Effector memory CD4-positive, alpha-beta T cell (primary cell): ENCODE data around the gene KDM2A.

Experiments used
- DNase-seq, 3 donors: peaks; one replicate each; pipeline ENCODE4 v3.0.0-alpha.2; 2020
- H3K27ac ChIP-seq: 2 replicates; pipeline ENCODE4 v1.7.0; 2013; ENCODE audit warnings: mild to moderate bottlenecking, low read length, moderate library complexity; ENCODE audit not compliant: insufficient read depth, poor library complexity, severe bottlenecking
- H3K27me3 ChIP-seq: replicated peaks from 2 replicates; pipeline ENCODE4 v1.7.0; 2013; ENCODE audit warnings: mild to moderate bottlenecking, low read length; ENCODE audit not compliant: insufficient read depth, control insufficient read depth, poor library complexity, severe bottlenecking
- H3K36me3 ChIP-seq: 2 replicates; pipeline ENCODE4 v1.7.0; 2013; ENCODE audit warnings: mild to moderate bottlenecking, low read length, moderate library complexity; ENCODE audit not compliant: control insufficient read depth, insufficient read depth
- H3K4me1 ChIP-seq: 2 replicates; pipeline ENCODE4 v1.7.0; 2013; ENCODE audit warnings: low read length, mild to moderate bottlenecking; ENCODE audit not compliant: control insufficient read depth, insufficient read depth, poor library complexity, severe bottlenecking
- H3K4me3 ChIP-seq: 2 replicates; pipeline ENCODE4 v1.7.0; 2013; ENCODE audit warnings: low read length, low read depth, mild to moderate bottlenecking; ENCODE audit not compliant: insufficient read depth, poor library complexity, severe bottlenecking
- H3K9me3 ChIP-seq: 2 replicates; pipeline ENCODE4 v1.7.0; 2013; ENCODE audit warnings: mild to moderate bottlenecking, low read length, moderate library complexity; ENCODE audit not compliant: control insufficient read depth

KDM2A gene

GRCh38 chr11:67282876-67283371 is 163.9 kb downstream of the KDM2A start:
- Histone ChIP-seq H3K4me3 (no peak overlapping the region), H3K4me1 (peaks cover 74% of the 10 kb centered on the region), H3K27ac (peak overlapping the region; percentile 61), H3K9me3 (no peaks in the 10 kb centered on the region), H3K36me3 (peaks cover 87% of the 10 kb centered on the region), H3K27me3 (no peaks in the 10 kb centered on the region)
- no peak for DNase-seq

DNA sequence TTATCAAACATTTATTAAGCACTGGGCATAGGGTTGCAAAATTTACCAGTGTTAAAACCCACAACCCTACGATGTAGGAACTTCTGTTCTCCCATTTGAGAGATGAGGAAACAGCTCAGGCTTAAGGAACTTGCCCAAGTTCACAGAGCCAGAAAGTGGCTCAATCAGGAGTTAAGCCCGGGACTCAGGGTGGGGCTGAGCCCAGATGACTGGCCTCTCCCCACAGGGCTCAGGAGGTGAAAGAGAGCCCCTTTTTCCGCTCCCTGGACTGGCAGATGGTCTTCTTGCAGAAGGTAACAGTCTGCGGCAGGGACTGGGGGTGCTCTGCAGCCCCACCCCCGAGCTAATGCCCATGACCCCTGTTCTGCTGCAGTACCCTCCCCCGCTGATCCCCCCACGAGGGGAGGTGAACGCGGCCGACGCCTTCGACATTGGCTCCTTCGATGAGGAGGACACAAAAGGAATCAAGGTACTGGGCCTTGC is 164.5 kb downstream of the KDM2A start:
- DNase-seq = no peak
- H3K4me1 ChIP-seq = peaks cover 74% of the 10 kb centered on the region
- H3K27me3 ChIP-seq = no peaks in the 10 kb centered on the region
- H3K36me3 ChIP-seq = peaks cover 81% of the 10 kb centered on the region
- H3K4me3 ChIP-seq = no peak overlapping the region
- peak overlapping the region; percentile 61 for H3K27ac ChIP-seq
- no peaks in the 10 kb centered on the region for H3K9me3 ChIP-seq

- no peak for DNase-seq
- peak overlapping the region; percentile 90 for H3K27ac ChIP-seq
- no peak overlapping the region for H3K4me3 ChIP-seq
- H3K36me3 ChIP-seq = peaks cover 67% of the 10 kb centered on the region
- peaks cover 67% of the 10 kb centered on the region for H3K4me1 ChIP-seq
- no peaks in the 10 kb centered on the region for H3K27me3 ChIP-seq
- H3K9me3 ChIP-seq = no peaks in the 10 kb centered on the region
Measured at GRCh38 chr11:67284811-67285540, 165.9 kb downstream of the KDM2A start.

- H3K27me3 ChIP-seq = no peaks in the 10 kb centered on the region
- H3K4me1 ChIP-seq = peaks cover 67% of the 10 kb centered on the region
- H3K36me3 ChIP-seq = peaks cover 65% of the 10 kb centered on the region
- no peaks in the 10 kb centered on the region for H3K9me3 ChIP-seq
- no peak overlapping the region for H3K4me3 ChIP-seq
- peak overlapping the region; percentile 90 for H3K27ac ChIP-seq
- DNase-seq = peak in 2 of 3 donors; percentile 41 to 42
Measured at GRCh38 chr11:67285541-67286498, 166.8 kb downstream of the KDM2A start.

GRCh38 chr11:67286621-67287333 is 167.7 kb downstream of the KDM2A start:
- DNase-seq = no peak
- Histone ChIP-seq H3K4me3 (peak overlapping the region; percentile 84), H3K9me3 (no peaks in the 10 kb centered on the region), H3K27me3 (no peaks in the 10 kb centered on the region), H3K36me3 (peaks cover 58% of the 10 kb centered on the region), H3K27ac (peak overlapping the region; percentile 90), H3K4me1 (peaks cover 67% of the 10 kb centered on the region)

- Histone ChIP-seq H3K4me3 (peak overlapping the region; percentile 84), H3K9me3 (no peaks in the 10 kb centered on the region), H3K4me1 (peaks cover 69% of the 10 kb centered on the region), H3K27ac (peak overlapping the region; percentile 90), H3K36me3 (peaks cover 58% of the 10 kb centered on the region), H3K27me3 (no peaks in the 10 kb centered on the region)
- no peak for DNase-seq
Measured at GRCh38 chr11:67287355-67288197, 168.5 kb downstream of the KDM2A start.

GRCh38 chr11:67288198-67288451 is 169.1 kb downstream of the KDM2A start:
- no peaks in the 10 kb centered on the region for H3K27me3 ChIP-seq
- H3K36me3 ChIP-seq = peaks cover 57% of the 10 kb centered on the region
- peak overlapping the region; percentile 84 for H3K4me3 ChIP-seq
- H3K27ac ChIP-seq = peak overlapping the region; percentile 90
- H3K9me3 ChIP-seq = no peaks in the 10 kb centered on the region
- peaks cover 69% of the 10 kb centered on the region for H3K4me1 ChIP-seq
- DNase-seq = no peak

- peak; percentile 80 to 86 (median 85) for DNase-seq
- Histone ChIP-seq H3K27ac (peak overlapping the region; percentile 90), H3K9me3 (no peaks in the 10 kb centered on the region), H3K4me3 (peak overlapping the region; percentile 84), H3K27me3 (no peaks in the 10 kb centered on the region), H3K36me3 (peaks cover 52% of the 10 kb centered on the region), H3K4me1 (peaks cover 69% of the 10 kb centered on the region)
Measured at GRCh38 chr11:67288452-67289225, 169.6 kb downstream of the KDM2A start.
